Activated CD4-positive, CD25-positive, alpha-beta regulatory T cell treated with anti-CD3 and anti-CD28 coated beads, Interleukin-2, amount 50 U/mL, for 24 hours (primary cell): ENCODE results near the gene NLRP7.
"Not testable (repeated sequence)": the region's sequence is repeated elsewhere in the genome, so short reads cannot be mapped to it uniquely, and the experiment has no call there.

Source experiments
- ATAC-seq, 2 donors: fragments of 150-1000 bp; cut with Tn5 transposase; one replicate each; pipeline ENCODE4 v1.10.0; 2021; ENCODE audit warnings: mild to moderate bottlenecking in 1 of 2, moderate library complexity in 1 of 2

NLRP7 gene

DNA sequence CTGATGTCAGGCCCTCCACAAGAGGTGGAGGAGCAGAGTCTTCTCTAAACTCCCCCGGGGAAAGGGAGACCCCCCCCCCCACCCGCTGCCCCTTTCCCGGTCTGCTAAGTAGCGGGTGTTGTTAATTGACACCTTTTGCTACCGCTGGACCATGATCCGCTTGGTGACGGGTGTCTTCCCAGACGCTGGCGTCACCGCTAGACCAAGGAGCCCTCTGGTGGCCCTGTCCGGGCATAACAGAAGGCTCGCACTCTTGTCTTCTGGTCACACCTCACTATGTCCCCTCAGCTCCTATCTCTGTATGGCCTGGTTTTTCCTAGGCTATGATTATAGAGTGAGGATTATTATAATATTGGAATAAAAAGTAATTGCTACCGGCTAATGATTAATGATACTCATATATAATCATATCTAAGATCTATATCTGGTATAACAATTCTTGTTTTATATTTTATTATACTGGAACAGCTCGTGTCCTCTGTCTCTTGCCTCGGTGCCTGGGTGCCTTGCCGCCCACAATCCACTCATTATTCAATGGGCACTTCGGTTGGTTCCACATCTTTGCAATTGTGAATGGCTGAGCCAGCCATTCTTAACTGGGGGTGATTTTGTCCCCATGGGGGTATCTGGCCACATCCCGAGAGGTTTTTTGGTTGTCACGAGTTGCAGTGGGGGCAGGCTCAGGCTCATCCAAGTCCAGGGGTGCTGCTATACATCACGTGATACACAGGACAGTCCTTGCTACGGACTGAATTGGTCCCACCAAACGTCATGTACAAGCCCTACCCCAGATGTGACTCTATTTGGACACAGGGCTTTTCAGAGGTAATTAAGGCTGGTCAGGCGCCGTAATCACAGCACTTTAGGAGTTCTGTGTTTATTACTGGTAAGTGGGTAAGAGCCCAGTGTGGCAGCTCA is 27.4 kb downstream of the NLRP7 start:
- not testable (repeated sequence) for ATAC-seq

DNA sequence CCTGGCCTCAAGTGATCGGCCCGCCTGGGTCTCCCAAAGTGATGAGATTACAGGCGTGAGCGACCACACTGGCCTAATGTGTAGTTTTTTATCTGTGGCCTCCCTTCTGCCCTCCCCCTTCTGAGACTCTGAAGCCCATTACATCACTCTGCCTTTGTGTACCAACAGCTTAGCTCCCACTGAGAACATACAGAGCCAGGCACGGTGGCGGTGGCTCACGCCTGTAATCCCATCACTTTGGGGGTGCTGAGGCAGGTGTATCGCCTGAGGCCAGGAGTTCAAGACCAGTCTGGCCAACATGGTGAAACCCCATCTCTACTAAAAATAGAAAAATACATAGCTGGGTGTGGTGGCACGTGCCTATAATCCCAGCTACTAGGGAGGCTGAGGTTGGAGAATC is 28.8 kb downstream of the NLRP7 start:
- no peak for ATAC-seq

DNA sequence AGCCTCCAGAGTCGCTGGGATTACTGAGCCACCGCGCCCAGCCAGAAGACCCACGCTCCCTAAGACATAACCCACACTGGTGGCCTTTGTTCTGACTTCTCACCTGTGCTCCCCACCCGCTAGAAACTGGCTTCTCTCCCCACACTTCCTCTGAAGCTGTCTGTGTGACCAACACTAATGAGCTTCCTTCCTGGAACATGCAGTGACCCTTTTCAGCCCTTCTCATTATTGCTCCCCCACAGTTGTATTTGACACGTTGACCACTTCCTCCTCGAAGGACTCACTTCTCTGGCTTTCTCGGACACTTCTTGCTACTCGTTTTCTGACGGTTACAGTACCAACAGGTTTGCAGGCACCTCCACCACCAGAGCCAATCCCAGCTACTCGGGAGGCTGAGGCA is 30.5 kb downstream of the NLRP7 start:
- ATAC-seq: no peak

DNA sequence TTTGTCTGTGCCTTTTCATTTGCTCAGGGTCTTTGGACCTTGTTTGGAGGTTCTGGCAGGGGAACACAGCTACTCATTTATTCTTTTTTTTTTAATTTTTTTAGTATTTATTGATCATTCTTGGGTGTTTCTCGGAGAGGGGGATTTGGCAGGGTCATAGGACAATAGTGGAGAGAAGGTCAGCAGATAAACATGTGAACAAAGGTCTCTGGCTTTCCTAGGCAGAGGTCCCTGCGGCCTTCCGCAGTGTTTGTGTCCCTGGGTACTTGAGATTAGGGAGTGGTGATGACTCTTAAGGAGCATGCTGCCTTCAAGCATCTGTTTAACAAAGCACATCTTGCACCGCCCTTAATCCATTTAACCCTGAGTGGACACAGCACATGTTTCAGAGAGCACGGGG is 39.4 kb downstream of the NLRP7 start:
- not testable (repeated sequence) for ATAC-seq

DNA sequence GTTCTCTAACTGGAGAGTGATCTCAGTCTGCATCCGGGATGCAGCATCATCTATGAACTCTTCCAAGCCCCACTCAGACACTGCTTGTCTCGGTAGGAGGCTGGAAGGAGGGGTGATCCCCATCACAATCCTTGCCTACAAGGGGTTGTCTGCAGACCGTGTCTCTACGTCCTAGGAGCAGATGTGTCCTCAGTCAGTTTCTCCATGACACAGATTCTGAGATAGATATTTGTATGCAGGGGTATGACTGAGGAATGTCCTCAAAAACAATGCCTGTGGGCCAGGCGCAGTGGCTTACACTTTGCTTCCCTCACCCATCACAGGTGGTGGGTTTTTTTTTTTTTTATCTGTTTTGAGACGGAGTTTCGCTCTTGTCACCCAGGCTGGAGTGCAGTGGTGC is 40.5 kb downstream of the NLRP7 start:
- ATAC-seq: no peak

DNA sequence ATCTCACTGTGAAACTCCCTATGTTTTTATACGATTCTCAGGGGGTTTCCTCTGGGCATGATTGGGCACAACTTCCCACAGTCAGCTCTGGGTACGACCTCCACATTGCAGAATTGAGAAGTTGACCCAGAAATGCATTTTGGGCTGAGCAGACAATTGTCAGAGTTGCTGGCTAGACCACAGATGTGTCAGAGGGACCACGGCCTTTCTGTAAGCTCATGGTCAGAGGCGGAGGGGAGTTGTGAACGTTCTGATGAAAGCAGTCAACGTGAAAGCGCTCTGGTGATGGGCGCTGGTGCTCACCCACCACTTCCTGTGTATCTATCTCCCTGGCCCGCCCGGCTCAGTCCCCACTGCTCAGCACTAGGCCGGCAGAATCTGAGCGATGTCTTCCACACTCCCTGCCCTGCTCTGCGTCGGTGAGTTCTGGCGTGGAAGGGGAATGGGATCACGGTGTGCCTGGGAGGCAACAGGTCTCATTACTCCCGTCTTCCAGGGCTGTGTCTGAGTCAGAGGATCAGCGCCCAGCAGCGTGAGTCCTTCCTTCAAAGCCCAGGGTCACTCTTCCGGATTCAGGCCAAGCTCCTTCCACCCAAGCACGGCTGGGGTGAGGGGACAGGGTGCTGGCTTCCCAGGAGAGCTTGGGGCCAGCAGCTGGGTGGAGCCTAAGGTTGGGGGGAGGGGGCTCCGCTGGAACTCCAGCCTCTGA is 41.4 kb downstream of the NLRP7 start, which contains the start of gene NCR1:
NCR1 (plus strand) TSS at position 346 of the 709 bp plus-strand sequence; CDS start at position 386, 40 bp downstream.
- ATAC-seq: peak; percentile 17 to 49

DNA sequence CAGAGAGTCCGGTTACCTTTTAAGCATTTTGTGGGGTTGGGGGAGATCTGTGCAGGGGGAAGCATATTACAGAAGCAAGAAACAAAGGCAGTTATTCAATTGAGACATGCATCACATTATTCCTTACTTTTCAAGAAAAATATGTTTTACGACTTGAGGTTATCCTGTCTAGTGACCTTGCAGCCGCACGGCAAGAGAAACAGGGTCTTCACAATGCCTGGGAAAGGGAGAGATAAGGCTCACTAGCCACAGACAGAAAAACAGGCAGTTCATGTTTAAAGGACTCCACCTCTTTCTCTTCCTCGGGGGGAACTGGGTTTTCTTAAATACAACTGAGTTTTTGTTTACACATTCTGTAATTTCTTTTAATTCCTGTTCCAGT is 41.9 kb downstream of the NLRP7 start:
- ATAC-seq: no peak

DNA sequence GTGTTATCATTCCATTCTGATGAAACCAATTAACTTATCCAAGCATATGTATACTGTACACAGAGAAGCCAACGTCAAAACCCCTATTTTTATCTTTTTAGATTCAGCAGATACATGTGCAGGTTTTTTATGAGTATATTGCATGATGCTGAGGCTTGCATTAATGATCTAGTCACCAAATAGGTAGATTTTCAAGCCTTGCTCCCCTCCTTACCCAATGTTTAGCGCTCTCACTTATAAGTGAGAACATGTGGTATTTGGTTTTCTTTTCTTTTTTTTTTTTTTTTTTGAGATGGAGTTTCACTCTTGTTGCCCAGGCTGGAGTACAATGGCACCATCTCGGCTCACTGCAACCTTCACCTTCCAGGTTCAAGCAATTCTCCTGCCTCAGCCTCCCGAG is 43.1 kb downstream of the NLRP7 start:
- ATAC-seq: not testable (repeated sequence)

DNA sequence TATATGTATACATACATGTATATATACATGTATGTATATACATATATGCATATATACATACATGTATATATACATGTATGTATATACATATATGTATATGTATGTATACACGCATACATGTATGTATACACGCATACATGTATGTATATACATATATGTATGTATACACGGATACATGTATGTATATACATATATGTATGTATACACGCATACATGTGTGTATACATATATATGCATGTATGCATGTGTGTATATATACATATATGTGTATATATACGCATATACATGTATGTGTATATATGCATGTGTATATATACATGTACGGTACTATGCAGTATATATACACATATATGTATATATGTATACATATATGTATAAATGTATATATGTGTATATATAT is 44.0 kb downstream of the NLRP7 start:
- no peak for ATAC-seq

DNA sequence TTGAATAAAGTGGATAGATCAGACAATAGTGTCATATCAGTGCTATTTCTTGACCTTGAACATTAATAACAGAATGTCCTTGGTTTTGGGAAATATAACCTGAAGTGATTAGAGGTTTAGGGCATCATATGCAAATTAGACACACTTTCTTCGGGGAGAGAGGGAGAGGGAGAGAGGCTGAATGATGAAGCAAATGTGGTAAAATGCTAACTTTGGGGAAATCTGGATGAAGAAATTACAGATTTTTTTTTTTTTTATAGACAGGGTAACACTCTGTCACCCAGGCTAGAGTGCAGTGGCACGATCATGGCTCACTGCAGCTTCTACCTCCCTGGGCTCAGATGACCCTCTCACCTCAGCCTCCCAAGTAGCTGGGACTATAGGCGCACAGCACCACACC is 45.3 kb downstream of the NLRP7 start:
- no peak for ATAC-seq

DNA sequence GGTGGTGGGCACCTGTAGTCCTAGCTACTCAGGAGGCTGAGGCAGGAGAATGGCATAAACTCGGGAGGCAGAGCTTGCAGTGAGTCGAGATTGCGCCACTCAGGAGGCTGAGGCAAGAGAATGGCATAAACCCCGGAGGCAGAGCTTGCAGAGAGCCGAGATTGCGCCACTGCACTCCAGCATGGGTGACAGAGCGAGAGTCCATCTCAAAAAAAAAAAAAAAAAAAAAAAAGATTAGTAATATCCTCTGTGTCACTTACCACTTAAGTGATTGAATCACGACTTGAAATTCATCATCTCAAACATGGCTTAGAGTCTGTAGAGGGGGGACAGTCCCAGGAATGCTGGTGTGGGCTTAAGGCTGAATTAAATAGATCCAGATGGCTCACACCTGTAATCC is 46.2 kb downstream of the NLRP7 start:
- not testable (repeated sequence) for ATAC-seq

DNA sequence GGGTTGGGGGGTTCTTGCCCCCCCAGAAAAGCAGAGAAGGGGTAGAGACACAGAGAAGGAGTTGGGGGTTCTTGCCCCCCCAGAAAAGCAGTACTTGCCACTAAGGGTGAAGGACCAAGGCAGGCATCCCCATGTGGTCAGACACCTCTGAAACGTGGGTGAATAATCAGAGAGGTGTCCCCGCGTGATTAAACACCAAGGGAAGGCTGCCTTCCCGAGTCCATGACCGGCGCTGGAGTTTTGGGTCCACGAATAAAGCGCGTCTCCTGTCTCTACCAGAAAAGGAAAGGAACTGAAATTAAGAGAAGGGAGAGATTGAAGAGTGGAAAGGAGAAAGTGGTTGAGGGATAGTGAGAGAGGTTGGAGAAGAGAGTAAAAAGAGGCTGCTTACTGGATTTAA is 47.7 kb downstream of the NLRP7 start:
- ATAC-seq: not testable (repeated sequence)

DNA sequence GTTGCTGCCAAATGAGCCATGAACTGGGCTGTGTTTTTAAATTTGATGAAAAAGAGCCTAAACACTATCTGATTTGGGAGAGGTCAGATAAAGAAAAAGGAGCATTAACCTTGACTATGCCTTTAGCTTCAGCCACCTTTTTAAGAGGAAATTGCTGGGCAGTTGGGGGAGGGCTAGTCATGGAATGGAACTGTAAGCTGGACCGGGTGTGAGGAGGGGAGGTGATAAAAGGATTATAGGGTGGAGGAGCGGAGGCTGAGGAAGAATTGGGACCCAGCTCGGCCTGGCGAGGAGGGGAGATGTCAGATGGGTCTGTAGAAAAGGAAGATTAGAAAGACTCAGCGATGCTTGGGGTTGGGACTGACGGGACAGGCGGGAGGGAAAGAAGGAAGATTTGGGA is 48.6 kb downstream of the NLRP7 start:
- not testable (repeated sequence) for ATAC-seq

DNA sequence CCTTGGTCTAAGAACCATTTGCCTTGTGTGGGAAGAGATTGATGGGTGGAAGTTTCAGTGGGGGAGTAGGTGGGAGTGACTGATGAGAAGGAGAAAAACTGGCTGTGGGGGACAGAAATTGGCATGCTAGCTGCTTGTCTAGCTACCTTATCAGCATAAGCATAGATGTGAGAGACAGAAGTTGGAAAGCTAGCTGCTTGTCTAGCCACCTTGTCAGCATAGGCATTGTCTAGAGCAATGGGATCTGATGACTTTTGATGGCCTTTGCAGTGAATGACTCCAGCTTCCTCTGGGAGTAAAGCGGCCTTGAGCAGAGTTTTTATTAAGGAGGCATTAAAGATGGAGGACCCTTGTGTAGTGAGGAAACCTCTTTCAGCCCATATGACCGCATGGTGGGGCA is 51.3 kb downstream of the NLRP7 start:
- ATAC-seq: no peak

DNA sequence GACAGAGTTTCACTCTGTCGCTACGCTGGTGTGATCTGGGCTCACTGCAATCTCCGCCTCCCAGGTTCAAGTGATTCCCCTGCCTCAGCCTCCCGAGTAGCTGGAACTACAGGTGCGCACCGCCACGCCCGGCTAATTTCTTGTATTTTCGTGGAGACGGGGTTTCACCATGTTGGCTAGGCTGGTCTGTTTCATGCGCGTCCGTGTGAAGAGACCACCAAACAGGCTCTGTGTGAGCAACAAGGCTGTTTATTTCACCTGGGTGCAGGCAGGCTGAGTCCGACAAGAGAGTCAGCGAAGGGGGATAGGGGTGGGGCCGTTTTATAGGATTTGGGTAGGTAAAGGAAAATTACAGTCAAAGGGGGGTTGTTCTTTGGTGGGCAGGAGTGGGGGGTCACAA is 53.2 kb downstream of the NLRP7 start:
- ATAC-seq: not testable (repeated sequence)

DNA sequence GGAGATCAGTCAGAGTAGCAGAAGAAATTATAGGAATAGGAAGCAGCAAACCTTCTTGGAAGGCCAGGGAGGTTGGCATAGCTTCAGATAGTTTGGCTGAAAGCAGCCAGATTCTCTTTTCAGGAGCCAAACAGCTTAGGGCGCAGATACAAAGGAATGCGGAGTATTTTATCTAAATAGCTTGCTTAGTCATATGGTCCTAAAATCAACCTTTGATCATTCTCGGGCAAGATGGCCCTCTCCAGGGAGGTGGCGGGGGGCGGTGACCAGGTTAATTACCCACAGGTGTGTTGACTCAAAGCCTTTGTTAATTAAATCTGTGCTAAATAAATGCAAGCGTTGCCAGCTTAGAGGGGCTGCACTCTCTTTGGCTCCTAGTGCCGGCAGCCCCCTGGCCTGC is 53.9 kb downstream of the NLRP7 start:
- no peak for ATAC-seq

DNA sequence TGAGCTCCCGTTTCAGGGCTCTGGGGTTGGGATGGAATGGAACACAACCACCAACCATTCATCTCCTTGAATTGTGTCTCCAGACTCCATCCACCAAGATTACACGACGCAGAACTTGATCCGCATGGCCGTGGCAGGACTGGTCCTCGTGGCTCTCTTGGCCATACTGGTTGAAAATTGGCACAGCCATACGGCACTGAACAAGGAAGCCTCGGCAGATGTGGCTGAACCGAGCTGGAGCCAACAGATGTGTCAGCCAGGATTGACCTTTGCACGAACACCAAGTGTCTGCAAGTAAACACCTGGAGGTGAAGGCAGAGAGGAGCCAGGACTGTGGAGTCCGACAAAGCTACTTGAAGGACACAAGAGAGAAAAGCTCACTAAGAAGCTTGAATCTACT is 57.8 kb downstream of the NLRP7 start:
- no peak for ATAC-seq

DNA sequence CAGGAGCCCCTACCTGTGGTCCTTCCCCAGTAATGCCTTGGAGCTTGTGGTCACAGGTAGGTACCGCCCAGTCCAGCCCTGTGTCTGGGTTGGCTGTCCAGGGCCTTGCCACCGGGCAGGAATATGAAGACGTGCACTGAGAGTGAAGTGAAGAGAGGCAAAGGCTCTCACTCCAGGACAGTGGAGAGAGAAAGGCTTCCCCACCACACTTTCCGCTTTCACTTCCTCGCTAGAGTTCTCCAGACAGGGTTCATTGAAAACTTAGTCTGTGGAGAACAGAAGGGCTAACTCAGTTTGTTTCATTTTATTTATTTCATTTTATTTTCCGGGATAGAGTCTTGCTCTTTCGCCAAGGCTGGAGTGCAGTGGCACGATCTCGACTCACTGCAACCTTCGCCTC is 59.1 kb downstream of the NLRP7 start:
- no peak for ATAC-seq

DNA sequence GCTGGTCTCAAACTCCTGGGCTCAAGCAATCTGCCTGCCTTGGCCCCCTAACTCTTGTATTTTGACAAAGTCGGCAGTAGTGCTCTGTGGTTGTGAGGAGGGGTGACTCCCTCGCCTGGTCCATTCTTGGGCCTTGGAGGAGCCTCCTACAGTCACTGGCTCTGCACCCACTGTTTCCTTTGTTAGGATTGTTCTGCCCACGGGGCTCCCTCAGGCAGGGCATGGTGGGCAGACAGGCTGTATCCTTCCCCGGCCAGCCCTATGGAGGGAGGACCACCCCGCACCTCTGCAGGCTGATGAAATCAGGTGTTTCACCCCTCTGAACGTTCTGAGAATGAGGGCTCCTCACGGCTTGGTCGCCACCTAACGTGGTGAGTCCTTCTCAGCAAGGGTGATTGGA is 64.1 kb downstream of the NLRP7 start:
- ATAC-seq: no peak

DNA sequence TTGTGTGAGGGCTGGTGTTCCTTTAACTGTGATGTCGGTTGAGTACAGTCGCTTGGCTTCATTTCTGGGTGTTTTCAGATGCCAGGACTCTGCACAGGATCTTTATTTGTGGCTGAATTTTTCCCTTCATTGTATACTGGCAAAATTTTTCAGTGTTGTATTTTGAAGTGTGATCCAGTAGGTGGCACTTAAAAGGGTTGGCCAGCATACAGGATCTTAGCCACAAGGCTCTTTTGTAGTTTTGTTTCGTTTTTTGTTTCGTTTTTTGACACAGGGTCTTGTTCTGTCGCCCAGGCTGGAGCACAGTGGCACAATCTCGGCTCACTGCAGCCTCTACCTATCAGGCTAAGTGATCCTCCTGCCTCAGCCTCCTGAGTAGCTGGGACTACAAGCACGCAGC is 64.6 kb downstream of the NLRP7 start:
- peak in 1 of 2 donors; percentile 43 for ATAC-seq

DNA sequence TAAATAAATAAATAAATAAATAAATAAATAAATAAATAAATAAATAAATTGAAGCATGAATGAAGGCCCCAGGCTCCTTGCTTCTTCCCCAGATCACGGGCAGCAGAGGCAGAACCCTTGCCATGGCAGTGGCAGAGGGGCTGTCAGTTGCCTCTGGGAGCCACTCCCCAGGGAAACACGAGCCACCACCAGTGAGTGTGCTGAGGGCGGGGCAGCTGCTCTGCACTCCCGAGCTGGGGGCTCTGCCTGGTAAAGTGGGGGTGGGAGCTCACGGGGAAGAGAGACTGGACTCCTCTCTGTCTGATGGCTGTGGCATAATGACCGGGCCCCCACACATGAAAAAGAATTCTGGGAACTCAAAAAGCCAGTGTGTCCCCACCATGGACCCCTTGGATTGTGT is 65.4 kb downstream of the NLRP7 start:
- no peak for ATAC-seq

DNA sequence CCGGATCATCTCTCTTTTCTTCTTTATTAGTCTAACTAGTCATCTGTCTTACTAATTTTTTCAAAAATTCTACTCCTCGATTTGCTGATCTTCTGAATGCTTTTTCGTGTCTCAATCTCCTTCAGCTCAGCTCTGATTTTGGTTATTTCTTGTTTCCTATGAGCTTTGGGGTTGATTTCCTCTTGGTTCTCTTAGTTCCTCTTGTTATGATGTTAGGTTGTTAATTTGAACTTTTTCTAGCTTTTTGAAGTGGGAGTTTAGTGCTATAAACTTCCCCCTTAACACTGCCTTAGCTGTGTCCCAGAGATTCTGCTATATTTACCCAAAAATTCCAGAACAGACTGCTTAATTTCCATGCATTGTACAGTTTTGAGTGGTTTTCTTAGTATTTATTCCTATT is 69.9 kb downstream of the NLRP7 start:
- ATAC-seq: no peak

DNA sequence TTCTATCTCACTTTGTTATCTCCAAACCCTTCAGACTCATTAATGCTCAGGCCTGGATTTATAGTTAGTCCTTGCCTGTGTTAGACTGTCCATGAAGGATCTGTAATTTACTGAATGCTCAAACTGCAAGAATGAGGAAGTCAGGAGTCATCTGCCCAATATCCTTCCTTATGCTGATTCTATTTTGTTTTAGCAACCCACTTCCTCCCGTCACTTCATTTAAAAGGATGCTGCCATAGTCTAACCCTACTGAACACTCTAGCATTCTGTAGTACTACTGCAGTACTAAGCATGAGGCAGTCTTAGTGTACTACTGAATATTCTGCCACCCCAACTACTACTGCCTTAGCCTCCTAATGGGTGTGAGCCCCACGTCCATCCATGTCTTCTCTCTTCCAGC is 71.8 kb downstream of the NLRP7 start:
- no peak for ATAC-seq

DNA sequence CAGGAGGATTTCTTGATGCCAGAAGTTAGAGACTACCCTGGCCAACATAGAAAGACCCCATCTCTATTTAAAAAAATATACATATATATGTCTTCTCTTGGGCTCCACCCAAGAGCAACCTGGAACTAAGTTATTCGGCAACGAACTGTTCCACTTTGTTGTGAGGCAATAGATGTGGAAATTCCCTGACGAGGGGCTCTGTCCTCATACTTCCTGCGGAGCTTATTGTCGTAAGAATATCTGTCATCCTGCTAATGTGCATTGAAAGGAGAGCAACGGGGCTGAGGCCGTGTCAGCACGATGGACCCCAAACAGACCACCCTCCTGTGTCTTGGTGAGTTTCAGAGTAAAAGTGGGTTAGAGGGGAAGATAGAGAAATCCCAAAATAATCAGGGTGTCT is 73.3 kb downstream of the NLRP7 start, which contains the start of gene FCAR:
FCAR (plus strand) TSS at position 246 of the 400 bp plus-strand sequence; CDS start at position 301, 55 bp downstream.
- ATAC-seq: no peak
